GM18868 (cell line): ENCODE data around the gene PXMP2.

ENCODE experiments used
- ATAC-seq: cut with Tn5 transposase; IDR thresholded peaks from one replicate; pipeline ENCODE4 v1.9.1; 2021; ENCODE audit warnings: mild to moderate bottlenecking, moderate library complexity; ENCODE audit not compliant: unreplicated experiment

PXMP2 gene

DNA sequence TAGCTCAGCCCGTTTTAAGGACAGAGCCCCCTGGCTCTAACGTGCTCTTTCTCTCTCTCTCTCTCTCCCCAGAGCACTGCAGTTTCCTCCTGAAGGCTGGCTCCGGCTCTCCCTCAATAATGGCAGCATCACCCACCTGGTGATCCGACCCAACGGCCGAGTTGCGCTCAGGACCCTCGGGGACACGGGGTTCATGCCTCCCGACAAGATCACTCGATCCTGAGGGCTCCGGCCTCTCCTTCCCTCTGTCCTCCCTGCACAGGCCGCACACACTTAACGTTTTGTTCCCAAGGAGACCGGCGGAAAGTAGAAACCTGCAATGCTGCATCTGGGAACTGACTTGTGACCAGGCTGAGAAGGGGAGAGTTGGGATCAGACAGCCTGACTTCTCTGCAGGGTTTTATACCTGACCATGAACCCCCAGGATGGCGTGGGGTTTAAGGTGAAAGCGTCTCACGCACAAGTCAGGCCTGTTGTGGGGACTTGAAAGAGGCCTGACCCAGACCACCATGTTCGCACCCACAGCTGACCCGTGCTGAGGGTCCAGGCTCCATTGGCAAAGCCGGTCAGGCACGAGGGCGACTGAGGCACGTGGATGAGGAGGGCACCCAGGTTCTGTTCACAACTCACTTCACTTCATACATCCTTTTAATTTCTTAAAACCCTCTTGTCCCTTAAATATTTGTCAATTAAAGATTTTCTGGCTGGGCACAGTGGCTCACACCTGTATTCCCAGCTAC lies 33.4 kb downstream of the PXMP2 start:
- no peak for ATAC-seq

DNA sequence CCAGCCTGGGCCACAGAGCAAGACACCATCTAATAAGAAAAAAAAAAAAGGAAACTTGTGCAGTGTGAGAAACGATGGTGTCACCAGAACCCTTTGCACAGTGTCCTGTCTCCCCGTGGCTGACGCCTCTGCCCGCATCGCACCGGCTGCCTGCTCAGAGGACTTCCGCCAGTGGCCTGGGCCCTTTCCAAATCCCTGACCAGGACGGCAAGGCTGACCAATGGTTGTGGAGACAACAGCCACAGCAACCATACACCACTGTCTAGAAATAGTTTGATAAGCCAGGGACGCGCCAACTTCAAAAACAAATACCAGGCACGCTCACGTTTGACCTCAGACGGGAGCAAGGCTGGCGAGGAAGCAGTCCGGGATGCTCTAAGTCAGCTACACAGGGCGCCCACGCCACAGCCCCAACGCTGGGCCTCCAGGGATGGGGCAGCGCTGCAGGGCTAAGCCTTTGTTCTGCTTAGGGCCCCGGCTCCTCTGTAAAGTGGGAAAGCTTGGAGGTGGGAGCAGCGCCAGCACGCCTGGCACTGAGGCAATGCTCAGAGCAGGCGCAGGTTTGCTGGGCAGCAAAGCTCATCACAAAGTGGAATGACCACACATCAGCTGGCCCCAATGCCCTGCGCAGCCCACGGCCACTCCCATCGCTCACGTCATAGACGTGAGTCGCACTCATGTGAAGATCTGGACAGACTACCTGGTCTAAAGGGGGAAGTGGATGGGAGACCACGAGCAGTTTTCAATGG lies 35.8 kb downstream of the PXMP2 start:
- ATAC-seq, result no peak

GRCh38 chr12:132723764-132724140 lies 36.4 kb downstream of the PXMP2 start:
- no peak for ATAC-seq

DNA sequence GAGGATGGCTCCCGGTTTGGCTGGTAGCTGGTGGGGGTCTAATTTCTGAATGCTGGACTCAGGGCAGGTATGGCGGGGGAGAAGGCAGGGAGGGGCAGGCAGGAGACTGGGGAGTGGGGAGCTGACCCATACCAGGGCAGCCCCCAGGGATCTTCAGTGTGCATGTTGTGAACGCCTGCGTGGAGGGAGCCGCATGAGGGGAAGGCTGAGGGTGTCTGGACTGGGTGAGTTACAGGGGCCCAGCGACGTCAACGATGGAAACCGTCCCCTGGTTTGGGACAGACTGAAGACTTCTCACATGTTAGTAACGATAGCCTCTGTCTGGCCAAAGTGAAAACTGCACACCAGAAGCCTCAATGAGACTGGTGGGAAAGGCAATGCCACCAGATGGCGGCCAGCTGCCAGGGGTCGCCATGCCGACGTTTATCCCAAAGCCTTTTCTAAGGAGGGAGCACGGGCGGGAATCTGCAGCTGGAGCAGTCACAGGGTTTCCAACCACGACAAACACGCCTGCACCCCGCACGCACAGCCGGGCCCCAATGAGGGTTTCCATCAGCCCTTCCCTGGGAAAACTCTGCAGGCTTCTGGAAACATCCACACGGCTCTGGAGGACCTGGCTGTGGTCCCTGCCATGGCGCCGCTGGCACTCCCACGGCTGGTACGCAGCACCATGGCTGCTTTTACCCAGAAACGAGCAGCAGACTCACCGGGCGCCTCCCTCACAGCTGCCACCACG lies 37.3 kb downstream of the PXMP2 start:
- no peak for ATAC-seq

GRCh38 chr12:132726386-132726785 lies 39.0 kb downstream of the PXMP2 start:
- no peak for ATAC-seq

DNA sequence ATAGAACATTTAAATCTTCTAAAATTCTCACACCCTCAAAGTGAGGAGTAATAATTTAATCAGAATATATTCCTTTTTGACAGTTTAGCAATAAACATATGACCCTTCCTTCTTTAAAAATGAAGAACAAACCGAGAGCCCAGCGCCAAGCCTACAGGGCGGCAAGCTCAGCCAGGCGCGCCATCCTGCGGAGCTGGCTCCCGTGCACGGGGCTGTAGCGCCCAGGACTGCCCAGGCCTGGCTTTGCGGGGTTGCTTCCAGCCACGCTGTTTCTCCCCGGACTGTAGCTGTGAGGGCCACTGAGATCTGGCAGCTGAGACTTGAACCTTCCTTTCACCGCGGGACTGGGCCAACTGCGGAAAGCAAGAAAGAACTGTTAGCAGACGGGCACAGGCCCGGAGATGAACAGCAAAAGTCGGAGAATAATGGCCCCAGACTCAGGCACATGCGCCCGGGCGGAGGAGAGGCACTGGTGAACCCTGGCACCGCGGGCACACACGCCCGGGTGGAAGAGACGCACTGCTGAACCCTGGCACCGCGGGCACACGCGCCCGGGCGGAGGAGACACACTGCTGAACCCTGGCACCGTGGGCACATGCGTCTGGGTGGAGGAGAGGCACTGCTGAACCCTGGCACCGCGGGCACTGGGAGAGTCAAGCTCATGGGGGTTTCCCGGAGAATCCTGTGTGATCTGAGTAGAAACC lies 39.9 kb downstream of the PXMP2 start:
- no peak for ATAC-seq

- no peak for ATAC-seq
Observed at GRCh38 chr12:132728502-132728901, 41.1 kb downstream of the PXMP2 start.

GRCh38 chr12:132729541-132730320 lies 42.3 kb downstream of the PXMP2 start:
- ATAC-seq, result no peak

- ATAC-seq, result no peak
Observed at GRCh38 chr12:132730353-132730752, 43.0 kb downstream of the PXMP2 start.

DNA sequence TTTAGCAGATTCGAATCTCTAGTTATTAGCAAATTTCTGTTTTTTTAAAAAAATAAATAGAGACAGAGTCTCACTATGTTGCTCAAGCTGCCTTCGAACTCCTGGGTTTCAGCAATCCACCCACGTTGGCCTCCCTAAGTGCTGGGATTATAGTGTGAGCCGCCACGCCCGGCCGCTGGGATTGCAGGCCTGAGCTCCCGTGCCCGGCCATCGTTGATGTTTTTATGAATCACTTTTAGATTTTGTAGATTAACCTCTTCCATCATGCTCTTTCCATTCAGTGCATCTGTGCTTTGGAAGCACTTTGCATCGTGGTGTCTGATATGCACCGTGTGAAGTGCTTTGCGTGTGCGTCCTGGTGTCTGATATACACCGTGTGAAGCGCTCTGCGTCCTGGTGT lies 44.2 kb downstream of the PXMP2 start:
- no peak for ATAC-seq

DNA sequence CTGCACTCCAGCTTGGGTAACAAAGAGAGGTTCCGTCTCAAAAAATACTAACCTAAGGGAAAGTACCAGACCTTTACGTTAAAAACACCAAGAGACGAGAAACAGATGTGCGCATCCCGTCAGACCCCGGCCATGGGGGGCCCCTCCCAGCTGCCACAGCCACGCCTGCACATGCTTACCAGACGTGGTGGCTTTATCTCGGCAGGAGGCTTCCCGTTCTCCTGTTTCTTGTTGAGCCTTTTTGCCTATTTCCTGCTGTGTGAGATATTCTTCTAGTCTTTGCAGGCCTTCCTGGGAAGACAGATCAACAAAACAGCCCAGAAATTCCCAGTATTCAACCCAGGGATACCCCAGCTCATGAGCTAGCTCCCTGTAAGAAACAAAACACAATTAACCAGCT lies 46.8 kb downstream of the PXMP2 start:
- ATAC-seq, result no peak

- ATAC-seq, result no peak
Observed at GRCh38 chr12:132735496-132735895, 48.1 kb downstream of the PXMP2 start.

- ATAC-seq, result no peak
Observed at GRCh38 chr12:132736378-132736777, 49.0 kb downstream of the PXMP2 start.

DNA sequence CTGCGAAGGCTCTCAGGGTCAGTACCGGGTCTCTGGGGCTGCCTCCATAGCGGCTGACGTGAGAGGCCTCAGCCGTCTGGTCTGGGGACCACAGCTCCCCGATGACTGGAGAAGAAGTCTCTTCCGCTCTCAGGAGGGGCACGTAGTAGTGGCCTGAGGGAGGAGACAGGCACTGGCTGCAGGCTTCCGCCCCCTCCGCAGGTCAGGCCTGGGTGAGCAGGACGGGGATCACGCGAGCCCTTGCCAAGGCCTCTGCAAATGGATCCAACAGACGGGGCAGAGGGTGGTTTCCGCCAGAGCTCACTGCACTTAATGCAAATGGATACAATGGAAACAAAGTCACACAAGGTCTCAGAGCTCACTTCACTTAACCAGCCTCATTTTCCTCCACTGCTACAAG lies 49.5 kb downstream of the PXMP2 start:
- no peak for ATAC-seq

DNA sequence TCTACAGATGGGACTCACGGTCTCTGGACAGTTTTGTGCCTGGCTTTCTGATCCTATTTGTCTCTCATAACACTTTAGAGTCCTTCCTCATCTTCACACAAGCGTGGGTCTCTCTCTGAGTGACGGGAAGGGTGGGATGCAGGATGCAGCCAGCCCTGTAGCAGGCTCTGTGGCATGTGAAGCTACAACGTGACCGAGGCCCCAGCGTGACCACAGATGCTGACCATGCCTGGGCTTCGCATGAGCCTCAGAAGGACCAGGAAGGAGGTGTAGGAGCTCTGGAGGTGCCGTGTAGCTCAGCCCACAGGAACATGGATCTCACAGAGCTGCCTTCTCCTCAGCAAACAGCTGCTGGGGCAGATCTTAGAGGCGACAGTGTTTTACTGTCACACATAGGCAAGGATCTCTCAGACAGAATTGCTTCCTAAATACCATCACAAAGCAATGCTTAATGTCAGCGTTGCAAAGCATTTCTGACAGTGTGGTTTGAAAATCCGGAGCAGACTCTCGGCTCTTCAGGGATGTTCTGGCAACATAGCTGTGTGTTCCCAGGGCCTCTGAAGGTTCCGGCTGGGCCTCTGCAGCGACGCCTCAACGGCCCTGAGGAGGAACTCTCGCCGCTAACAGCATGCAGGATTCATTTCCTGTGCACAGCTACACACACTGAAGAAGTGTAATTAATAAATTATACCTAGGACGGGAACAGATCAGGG lies 52.4 kb downstream of the PXMP2 start:
- no peak for ATAC-seq

DNA sequence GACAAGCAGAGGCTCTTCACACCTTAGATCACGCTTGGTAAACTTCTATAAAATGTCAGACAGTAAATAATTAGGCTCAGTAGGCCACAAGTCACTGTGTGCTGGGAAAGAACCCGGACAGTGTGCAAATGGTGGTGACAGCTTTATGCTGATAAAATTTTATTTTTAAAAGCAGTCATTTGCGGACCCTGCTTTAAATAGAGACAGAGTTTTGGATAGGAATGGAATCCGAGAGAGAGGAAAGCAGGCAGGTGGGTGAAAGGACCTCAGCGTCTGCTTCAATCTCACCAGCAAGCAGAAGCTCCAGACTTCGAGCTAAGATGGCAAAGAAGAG lies 52.9 kb downstream of the PXMP2 start:
- ATAC-seq, result no peak

DNA sequence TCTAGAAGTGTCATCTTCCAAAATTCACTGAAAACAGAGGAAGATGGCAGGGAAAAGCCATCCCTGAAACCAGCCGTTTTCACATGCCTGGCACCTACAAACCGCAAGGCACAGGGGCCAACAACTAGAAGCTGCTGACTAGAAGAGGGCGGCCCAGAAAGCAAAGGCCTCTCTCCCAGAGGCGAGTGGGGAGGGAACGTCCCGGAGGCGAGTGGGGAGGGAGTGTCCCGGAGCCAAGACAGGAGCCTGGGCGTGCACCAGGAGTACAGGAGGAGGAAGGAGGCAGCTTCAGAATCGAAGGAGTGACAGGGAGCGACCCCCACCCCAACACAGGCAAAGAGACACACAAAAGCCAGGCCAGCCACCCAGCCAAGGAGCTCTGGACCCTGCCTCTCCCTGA lies 53.3 kb downstream of the PXMP2 start:
- ATAC-seq, result no peak

DNA sequence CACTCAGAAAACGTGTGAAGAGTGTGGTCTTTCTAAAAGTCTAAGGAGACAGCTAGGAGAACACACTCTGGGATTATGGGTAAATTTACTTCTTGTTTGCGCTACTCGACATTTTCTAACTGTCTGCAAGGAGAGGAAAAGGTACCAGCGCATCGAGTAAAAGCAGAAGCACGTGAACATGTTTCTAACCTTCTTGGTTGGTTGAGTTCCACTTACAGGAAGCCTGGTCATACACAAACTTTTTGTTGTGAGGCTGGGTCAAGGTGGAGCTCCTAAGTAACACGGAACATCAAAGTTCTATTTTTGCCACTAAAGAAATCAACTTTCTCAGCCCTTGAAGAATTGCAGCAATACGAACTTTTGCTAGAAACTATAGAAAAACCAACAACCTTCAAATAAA lies 54.2 kb downstream of the PXMP2 start:
- no peak for ATAC-seq

GRCh38 chr12:132743831-132744230 lies 56.4 kb downstream of the PXMP2 start:
- ATAC-seq, result no peak

GRCh38 chr12:132746613-132747012 lies 59.2 kb downstream of the PXMP2 start:
- no peak for ATAC-seq
